Endothelial cell (in vitro differentiated cells): Measurements from ENCODE around the gene ST3GAL4. TPM values are rescaled to one million over a fixed set of nuclear protein-coding genes. Genes with fewer than 3 reads are reported as not detected.

Experiments
- DNase-seq: peaks from one replicate; pipeline ENCODE4 v3.0.0; 2021; ENCODE audit warnings: low spot score
- H3K27ac Mint-ChIP-seq: one replicate; pipeline ENCODE4 v1.8.0; 2021; ENCODE audit warnings: mixed read lengths, inconsistent platforms; ENCODE audit not compliant: unreplicated experiment
- H3K27me3 Mint-ChIP-seq: one replicate; pipeline ENCODE4 v1.8.0; 2021; ENCODE audit warnings: mild to moderate bottlenecking, moderate library complexity, mixed read lengths, inconsistent platforms; ENCODE audit not compliant: unreplicated experiment
- H3K36me3 Mint-ChIP-seq: one replicate; pipeline ENCODE4 v1.8.0; 2021; ENCODE audit warnings: mild to moderate bottlenecking, low read depth, mixed read lengths, inconsistent platforms; ENCODE audit not compliant: unreplicated experiment
- H3K4me1 Mint-ChIP-seq: one replicate; pipeline ENCODE4 v1.8.0; 2021; ENCODE audit warnings: mild to moderate bottlenecking, mixed read lengths, inconsistent platforms; ENCODE audit not compliant: unreplicated experiment
- H3K4me3 Mint-ChIP-seq: one replicate; pipeline ENCODE4 v1.8.0; 2021; ENCODE audit warnings: mild to moderate bottlenecking, mixed read lengths, inconsistent platforms; ENCODE audit not compliant: unreplicated experiment
- H3K9me3 Mint-ChIP-seq: one replicate; pipeline ENCODE4 v1.8.0; 2021; ENCODE audit warnings: mixed read lengths, inconsistent platforms; ENCODE audit not compliant: unreplicated experiment
- total RNA-seq: library from RNA; stranded (reverse); fragmentation: NEBNext Ultra II Directional; extraction: Animal tissue kit (Norgen Biotek cat#: 25700); gene quantifications from one replicate; pipeline ENCODE4 v1.2.1, GENCODE V29; 2021; ENCODE audit not compliant: unreplicated experiment
- TF ChIP-seq, protein P1 (sequence below): fragments of 200-600 bp; sonication (generic); IDR thresholded peaks from one replicate; pipeline ENCODE4 v1.5.0; 2021; ENCODE audit warnings: antibody characterized with exemption; ENCODE audit not compliant: unreplicated experiment

The ST3GAL4 gene
- total RNA-seq, 1 donor from 2014 or later, result 25.9 TPM

GRCh38 chr11:126462422-126462821, 106.9 kb downstream of the ST3GAL4 start:
- TF ChIP-seq, protein P1, sequence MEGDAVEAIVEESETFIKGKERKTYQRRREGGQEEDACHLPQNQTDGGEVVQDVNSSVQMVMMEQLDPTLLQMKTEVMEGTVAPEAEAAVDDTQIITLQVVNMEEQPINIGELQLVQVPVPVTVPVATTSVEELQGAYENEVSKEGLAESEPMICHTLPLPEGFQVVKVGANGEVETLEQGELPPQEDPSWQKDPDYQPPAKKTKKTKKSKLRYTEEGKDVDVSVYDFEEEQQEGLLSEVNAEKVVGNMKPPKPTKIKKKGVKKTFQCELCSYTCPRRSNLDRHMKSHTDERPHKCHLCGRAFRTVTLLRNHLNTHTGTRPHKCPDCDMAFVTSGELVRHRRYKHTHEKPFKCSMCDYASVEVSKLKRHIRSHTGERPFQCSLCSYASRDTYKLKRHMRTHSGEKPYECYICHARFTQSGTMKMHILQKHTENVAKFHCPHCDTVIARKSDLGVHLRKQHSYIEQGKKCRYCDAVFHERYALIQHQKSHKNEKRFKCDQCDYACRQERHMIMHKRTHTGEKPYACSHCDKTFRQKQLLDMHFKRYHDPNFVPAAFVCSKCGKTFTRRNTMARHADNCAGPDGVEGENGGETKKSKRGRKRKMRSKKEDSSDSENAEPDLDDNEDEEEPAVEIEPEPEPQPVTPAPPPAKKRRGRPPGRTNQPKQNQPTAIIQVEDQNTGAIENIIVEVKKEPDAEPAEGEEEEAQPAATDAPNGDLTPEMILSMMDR, result no peak
- no peaks in the 10 kb centered on the region for H3K4me1 Mint-ChIP-seq
- H3K4me3 Mint-ChIP-seq, result no peak overlapping the region
- H3K27me3 Mint-ChIP-seq, result peaks cover 4% of the 10 kb centered on the region
- no peak overlapping the region for H3K27ac Mint-ChIP-seq
- DNase-seq, result no peak
- H3K9me3 Mint-ChIP-seq, result no peaks in the 10 kb centered on the region
- no peaks in the 10 kb centered on the region for H3K36me3 Mint-ChIP-seq

Other genes with a start within 250 kb of the ST3GAL4 start
- 40.8 TPM for gene RPUSD4, start 144.0 kb upstream of the ST3GAL4 start, total RNA-seq
- gene FAM118B, start 143.9 kb upstream of the ST3GAL4 start, total RNA-seq, result 48.1 TPM
- 54.8 TPM for gene SRPRA, start 86.8 kb upstream of the ST3GAL4 start, total RNA-seq
- gene FOXRED1, start 86.5 kb upstream of the ST3GAL4 start, total RNA-seq, result 35.8 TPM
- 12.4 TPM for gene TIRAP, start 72.6 kb upstream of the ST3GAL4 start, total RNA-seq
- 11.3 TPM for gene DCPS, start 51.6 kb upstream of the ST3GAL4 start, total RNA-seq